HG02840 (cell line): Measurements from ENCODE around the gene OLFM3.

Experiments used
- ATAC-seq: cut with Tn5 transposase; IDR thresholded peaks from one replicate; pipeline ENCODE4 v1.9.1; 2021; ENCODE audit warnings: mild to moderate bottlenecking, moderate library complexity, moderate number of reproducible peaks; ENCODE audit not compliant: unreplicated experiment, low FRiP score

Gene OLFM3

DNA sequence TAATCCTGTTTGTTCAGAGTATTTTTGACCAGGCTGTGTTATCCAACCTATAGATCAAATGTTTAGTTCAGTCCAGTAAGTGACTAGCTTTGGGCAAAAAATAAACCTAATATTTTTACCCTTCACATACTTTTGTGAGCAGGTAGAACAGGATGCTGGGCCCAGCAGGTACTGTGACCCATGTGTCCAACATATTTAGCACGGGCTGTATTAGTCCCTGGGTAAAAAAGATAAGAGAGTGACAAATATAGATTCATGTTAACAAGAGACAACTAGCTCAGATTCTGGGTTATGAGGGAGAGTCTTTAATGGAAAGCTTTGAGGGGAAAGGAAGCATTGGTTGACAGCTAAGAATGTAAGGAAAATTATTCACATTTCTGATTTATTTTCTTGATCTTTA lies 43.1 kb downstream of the OLFM3 start:
- ATAC-seq = no peak

DNA sequence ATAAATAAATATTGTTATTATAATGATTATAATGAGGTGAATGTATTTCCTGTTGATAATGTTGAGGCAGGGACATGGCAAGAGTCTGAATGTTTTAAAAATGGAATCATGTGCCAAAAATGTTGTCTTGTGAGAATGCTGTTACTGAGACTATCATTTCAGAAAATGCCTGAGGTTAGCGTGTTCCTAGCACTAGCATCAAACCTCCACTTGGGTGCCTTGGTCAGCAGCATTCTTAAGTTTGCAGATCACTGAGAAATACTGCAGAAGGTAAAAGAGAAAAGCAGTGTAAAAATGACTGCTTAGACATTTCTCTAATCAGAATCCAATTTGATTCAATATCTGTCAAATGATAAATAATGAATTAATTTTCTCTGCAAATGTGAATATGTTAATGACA lies 50.8 kb downstream of the OLFM3 start:
- no peak for ATAC-seq

DNA sequence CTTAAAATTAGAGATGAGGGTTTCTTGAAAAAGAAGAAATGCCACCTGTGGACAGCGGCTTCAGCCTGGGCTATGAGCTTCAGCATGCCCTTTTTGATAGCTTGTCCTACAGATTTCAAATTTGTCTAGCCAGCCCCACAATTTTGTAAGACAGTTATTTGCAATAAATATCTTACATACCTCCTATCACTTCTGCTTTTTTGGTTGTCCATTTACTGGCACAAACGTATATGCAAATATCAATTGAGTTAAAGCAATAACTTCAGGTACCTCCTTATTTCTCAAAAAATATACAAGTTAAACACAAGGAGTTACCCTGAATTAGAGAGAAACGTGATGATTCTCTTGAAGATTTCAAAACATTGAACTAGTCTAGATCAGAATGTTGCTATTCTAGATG lies 53.5 kb downstream of the OLFM3 start:
- no peak for ATAC-seq

DNA sequence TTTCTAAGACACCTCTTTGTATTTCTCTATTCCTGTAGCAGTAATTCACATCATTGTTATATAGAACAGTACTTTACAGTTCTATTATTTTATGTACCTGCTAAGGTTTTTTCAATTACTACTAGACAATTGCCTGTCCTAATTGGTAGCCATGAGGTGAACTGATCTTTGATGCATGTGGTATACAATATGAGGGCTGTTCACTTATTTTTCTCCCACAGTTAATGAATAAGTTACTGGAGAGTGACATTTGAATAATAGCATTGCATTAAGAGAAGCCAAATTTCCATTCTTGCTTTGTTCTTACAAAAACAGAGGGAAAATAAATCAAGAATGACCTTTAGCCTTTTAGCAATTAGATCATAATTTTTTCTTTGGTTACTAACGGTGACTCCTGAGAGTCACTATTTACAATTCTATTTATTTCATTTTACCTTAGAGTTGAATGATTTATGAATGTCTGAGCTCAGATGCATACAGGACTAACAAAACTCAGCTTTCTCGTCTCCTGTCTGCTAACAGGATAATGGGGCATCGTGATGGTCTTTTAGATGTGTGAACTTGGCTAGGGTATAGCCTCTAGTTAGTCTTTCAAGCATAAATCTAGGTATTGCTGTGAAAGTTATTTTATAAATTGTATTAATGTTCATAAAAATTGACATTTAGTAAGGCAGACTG lies 54.1 kb downstream of the OLFM3 start:
- ATAC-seq = no peak

DNA sequence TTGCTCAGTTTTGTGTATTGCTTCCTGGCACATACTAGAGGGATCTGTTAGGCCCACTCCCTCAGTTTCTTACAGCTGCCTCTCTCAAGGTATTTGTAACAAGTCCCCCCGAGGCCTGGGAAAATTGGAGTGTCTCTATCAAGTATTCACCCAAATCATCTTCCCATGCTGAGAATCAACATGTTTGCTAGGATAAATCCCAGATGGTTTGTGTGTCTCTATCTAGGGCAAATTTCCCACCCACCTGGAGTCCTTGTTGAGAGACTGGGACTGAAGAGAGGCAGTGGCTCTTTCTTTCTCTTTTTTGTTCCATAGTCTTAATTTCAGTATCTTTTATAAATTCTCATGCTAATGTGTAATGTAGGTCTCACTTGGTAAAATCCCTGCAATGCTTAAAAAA lies 58.0 kb downstream of the OLFM3 start:
- no peak for ATAC-seq

DNA sequence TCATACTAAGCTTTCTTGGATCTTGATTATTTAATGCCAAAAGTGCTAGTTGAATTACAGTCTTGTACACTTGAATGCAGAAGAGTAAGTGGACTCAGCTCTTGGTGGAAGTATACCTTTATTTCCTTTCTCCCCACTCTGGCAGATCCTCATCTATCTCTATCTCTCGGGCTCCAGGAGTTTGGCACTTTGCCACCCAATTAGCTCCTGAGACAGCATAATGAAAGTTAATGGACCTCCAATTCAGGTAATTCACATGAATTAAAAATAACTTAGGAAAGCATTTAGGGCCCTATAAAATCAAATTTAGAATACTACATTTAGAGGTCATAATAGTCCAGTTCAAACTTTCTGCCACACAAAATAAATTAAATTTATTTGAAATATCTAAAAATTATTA lies 67.4 kb downstream of the OLFM3 start:
- no peak for ATAC-seq

DNA sequence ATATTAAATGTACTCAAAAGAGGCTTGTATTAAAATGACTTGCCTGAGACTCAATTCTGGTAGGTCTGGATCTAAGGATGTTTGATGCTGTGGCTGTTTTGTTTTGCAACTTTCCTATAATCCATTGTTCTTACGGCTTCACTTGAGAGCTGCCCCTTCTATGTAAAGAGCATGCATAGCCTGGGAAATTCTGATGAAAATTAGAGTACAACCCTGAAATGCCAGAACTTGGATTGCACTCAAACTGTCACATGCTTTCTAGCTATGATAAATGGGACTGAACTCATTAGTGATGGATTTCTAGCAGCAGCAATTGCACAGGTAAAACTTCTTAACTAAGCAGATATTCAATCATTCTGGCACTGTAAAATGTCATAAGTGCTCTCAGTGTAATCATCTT lies 67.9 kb downstream of the OLFM3 start:
- ATAC-seq = no peak

DNA sequence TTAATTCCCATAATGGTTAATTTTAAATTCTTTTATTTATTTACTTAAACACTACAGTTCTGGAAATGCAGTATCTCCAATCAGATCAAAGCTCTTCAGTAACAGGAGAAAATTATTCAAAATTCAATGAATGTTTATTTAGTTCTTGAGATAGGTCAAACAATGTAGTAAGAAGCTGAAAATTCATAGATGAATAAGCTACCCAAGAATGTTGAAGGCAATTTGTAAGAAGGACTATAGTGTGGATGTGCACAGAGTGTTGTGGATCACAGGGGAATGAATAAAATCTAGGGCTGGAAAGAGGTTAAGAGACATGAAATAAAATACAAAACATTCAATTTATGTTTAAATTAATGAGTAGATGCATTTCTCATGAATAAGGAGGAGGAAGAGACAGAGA lies 72.0 kb downstream of the OLFM3 start:
- ATAC-seq = no peak

DNA sequence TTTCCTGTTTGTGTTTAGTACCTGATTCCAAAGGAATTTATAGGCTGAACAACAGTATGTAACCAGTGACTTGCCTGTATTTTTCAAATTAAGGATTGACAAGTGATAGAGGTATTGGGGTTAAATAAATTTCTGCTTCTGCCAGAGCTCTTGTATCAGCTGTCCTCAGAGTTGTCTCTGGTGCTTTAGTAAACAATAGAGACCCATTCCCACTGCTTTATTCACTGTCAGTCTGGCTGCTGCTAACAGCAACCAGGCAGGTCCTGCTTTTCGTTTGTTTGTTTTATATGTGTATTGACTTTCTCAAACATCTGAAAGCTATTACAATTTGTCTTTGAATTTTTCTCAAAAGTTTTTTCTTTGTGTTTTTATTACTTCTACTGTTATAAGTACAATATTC lies 76.1 kb downstream of the OLFM3 start:
- no peak for ATAC-seq

DNA sequence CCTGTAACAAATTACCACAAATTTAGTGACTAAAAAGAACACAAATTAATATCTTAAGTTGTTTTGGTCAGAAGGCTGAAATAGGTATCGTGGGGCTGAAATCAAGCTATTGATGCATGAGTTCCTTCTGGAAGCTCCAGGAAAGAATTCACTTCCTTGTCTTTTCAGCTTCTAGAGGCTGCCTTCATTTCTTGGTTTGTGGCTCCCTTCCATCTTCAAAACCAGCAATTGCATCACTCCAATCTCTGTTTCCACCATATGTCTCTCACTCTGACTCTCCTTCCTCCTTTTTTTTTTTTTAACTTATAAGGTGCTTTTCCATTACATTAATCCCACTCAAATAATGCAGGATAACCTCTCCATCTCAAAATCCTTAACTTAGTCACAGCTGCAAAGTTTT lies 78.4 kb downstream of the OLFM3 start:
- no peak for ATAC-seq

DNA sequence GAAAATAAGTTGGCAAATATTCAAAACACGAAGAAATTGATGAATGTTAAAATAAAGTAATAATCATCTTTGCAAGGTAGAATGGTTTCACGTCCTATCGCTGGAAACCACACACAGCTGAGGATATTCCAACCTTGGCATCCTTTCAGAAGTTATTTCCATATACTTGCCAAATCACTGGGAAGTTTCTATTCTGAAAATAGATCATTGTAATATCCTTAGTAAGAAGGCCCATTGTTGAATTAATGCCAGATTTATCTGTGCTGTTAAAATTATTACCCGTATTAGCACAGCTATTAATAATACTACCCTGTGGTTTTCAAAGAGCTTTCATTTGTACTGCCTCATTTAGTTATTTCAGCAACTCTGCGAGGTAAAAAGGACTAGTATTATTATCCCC lies 81.1 kb downstream of the OLFM3 start:
- no peak for ATAC-seq

DNA sequence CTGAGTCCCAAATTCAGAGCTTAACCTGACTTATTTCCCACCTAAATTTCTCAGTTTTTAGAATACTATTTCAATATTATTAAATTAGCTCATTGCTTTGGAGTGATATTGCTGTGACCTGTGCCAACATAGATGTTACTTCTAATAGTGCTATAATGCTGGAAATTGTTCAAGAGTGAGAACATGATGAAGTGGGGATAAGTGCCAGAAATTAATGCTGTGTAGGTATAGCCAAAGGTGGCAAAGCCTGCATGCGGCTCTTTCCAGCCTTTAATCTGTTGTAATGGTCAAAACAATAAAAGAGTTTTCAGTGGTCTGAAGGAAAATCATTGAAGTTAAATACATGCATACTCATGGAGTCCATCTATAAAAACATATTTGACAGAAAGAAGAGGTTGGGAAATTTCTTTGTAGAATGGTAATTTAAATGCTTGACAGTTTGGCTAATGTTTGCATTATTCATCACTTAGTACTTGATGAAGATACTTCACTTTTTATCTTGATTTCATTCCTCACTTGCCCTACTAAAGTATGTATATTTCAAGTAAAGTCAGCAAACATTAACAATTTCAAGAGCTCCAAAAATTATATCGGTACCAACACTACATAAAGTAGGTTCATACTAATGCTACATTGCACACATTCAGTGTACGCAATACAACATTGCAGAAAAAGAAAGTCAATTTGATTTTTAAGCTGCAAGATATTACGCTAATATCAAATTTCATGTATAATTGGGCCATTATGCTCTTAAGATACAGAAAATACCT lies 82.1 kb downstream of the OLFM3 start:
- no peak for ATAC-seq

DNA sequence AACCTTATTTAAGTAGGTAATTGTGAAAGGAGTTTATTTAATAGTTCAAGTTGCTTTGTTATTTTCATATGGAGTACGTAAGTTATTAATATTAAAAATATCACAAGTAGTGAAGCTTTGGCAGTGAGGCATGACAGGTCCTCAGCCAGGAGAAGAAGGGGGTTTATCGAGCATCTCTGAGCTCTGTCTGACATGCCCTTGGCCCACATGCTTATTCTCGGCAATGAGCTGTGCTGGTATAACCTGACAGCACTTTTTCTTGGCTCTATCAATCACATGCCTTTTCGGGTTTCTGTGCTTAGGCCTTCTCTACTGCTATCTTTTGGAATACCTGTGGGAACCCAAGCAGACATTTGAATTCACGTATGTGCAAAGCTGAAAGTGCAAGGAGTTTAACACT lies 84.8 kb downstream of the OLFM3 start:
- ATAC-seq = no peak

DNA sequence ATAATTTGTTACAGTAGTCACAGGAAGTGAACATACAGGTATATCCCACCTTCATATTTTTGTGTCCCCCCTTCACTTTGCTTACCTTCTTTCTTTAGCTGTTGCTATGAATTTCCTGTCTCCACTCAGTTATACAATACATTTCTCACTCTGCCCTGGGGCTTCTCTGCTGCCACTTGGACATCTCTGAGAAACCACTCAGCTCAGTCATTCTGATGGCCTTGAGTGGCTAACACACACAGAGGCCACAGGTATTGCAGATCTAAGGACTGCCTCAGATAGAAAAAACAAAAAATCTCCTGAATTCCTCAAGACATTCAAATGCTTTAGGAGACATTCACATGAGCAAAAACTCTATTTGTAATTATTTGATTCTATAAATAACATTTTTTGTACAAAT lies 87.7 kb downstream of the OLFM3 start:
- no peak for ATAC-seq

DNA sequence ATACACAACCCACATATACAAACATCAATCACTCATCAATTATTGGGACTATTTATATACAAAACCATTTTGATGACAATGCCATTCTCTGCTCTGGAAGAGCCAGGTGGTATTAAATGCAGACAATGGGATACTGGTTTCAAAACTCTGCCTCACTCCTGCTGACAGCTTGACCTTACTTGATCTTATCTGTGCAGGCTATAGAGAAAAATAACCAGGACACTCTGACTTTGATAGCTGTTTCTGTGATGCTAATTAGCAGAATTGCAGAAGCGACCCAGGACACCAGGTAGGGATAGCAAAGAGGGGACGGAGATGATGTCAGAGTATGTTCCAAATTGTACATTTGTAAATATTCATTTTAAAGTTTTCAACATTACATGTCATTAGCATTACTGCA lies 89.5 kb downstream of the OLFM3 start:
- ATAC-seq = no peak

DNA sequence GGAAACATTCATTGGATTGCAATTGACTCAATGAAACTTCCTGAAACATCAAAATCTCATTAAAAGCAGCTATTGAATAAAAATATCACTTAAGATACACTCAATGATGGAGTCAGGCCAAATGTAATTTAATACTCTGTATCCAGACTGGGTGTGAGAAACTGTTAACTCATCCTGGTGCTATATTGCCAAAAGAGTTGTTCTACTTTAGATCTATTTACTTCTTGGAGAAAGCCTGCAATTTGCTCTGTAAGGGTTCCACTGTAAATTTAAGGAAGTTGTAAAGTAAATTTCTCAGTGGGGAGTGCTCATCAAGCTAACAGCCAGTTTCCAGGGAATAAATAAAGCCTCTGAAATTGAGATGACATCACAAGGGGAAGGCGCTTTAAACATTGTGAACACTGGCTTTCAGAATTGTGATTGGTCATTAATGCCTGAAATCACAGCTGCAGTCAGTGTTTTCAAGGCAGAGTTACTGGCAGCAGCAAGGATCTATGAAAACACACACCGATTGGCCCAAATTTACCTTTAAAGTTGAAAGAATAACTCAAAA lies 91.4 kb downstream of the OLFM3 start:
- no peak for ATAC-seq

DNA sequence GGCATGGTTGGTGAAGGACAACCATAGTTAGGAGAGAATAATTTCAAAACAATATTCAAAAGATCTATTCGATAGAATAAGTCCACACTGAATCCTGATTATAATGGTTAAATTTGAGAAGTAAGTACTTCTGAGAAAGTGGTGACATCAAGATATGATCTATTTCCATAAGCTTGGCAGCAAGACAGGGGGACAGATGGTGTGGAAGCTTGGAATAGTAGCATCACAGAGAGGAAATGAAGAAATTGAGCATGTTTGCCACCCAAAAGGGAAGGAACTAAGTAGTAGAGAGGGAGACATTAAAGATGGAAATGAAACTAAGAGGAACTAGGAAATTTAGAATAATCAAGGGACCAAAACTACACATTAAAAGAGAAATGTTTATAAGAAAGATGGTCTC lies 94.5 kb downstream of the OLFM3 start:
- ATAC-seq = no peak

DNA sequence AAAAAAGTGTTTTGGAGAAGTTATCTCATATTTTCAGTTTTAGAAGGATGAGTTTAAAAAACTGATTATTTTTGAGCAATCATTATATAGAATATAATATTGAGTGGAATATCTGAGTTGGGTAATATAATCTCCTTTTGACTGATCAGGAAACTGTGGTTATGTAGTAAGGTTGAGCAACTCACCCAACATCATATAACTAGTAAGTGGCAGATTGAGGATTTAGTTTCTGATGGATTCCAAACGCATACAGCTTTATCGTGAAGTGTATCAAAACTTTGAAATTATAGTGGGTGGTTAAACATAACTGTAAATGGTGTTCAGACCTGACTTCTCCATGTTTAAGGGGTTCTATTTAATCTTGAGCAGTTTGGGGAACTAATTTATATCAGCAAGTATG lies 98.6 kb downstream of the OLFM3 start:
- ATAC-seq = no peak

DNA sequence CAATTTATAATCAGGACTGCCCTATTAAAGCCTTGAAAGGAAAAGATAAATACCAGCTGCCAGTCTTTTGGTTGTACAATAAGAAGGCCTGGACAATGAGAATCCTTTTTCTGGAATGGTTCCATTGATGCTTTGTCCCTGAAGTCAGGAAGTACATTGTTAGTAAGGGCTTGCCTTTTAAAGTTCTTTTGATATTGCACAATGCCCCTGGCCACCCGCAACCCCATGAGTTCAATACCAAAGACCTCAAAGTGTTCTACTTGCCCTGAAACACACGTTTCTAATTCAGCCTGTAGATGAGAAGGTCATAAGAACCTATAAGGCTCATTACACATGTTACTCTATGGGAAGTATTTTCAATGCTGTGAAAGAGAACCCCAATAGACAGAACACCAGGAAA lies 112.1 kb downstream of the OLFM3 start:
- ATAC-seq = no peak

DNA sequence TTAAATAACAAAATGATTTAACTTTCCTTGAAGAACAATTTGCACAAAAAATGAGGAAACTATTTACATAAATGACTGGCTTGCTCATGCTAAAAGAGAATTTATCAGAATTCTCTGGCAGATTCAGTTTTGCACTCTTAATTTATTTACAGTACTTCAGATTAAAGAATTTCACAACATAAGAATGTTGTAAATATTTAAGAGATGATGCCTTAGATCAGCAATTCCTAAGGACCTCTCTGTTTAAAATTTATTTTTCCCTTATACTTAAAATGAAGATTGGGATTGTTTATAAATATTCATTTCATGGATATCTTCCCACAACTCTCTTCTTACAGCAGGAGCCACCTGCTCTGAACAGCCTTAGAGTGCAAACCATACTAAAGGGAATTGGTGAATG lies 120.8 kb downstream of the OLFM3 start:
- no peak for ATAC-seq

DNA sequence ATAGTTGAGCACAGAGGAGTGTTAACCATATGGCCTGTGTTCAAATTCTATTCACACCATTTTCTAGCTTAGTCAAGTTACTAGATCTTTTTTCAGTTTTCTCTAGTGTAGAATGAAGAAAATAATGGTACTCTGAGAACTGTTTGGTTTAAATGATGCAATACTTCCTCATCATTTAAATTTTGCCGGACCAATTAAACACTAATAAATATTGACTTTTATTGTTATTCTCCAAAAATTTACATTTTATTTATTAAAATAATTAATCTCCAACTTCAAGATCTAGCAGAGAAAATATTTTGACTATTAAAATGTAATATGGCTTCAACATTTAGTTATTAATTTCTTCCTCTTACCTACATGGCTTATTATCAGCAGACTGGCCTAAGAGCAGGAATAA lies 123.1 kb downstream of the OLFM3 start:
- no peak for ATAC-seq

DNA sequence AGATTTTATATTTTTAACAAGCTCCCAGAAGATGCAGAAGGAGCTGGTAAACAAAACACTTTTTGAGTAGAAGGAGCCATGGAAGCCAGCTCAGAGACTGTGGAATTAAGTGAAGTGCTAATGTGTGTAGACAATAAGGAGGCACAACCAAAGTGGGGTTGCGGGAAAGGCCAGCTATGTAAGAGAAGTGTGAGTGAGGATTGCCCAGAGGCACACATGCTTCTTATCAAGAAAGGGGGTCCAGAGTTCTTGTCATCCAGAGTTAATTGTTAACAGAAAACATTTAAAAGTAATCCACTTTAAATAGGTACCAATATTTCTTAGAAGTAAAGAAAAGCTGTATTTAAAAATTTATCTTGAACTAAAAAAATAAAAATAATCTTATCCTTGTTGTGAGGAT lies 136.8 kb downstream of the OLFM3 start:
- ATAC-seq = no peak
